GM23248 (cell line): Measurements from ENCODE around the gene ENTPD5.

Experiments
- EZH2 ChIP-seq: fragments of 200-600 bp; sonication (generic); IDR thresholded peaks from 2 replicates; pipeline ENCODE4 v1.6.1; 2018; ENCODE audit warnings: antibody characterized with exemption, mild to moderate bottlenecking; ENCODE audit not compliant: insufficient read depth, poor library complexity, severe bottlenecking
- EZH2phosphoT487 ChIP-seq: fragments of 200-600 bp; sonication (generic); IDR thresholded peaks from 2 replicates; pipeline ENCODE4 v1.6.1; 2018; ENCODE audit warnings: antibody characterized with exemption, moderate library complexity, mild to moderate bottlenecking, low read depth; ENCODE audit not compliant: insufficient read depth

DNA sequence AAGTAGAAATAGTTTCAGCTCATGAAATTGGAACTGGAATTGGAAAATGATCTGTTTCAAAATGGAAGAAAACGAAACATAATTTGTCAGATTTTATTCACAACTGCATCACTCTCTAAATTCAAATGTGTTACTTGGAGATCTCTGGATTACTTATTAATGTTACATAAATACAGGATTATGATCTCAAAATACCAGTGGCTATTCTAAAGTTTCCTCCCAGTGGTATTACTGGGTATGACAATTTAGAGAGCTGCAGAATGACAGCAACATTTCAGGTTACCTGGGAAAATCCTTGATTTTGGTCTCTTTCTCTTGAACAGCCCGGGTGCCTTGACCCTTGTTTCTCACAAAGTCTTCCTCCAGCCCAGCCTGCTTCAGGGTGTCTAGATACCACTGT is 83.4 kb downstream of the ENTPD5 start:
- TF ChIP-seq EZH2 (no peak), EZH2phosphoT487 (no peak)
